CD1c-positive myeloid dendritic cell (primary cell): ENCODE results near the gene SRP72.
A peak's percentile ranks its signal among the peaks of the same experiment; 100 is the strongest.

ENCODE experiments used
- DNase-seq: peaks from one replicate; pipeline ENCODE4 v3.0.0-alpha.2; 2016; ENCODE audit errors: extremely low spot score

Gene SRP72

DNA sequence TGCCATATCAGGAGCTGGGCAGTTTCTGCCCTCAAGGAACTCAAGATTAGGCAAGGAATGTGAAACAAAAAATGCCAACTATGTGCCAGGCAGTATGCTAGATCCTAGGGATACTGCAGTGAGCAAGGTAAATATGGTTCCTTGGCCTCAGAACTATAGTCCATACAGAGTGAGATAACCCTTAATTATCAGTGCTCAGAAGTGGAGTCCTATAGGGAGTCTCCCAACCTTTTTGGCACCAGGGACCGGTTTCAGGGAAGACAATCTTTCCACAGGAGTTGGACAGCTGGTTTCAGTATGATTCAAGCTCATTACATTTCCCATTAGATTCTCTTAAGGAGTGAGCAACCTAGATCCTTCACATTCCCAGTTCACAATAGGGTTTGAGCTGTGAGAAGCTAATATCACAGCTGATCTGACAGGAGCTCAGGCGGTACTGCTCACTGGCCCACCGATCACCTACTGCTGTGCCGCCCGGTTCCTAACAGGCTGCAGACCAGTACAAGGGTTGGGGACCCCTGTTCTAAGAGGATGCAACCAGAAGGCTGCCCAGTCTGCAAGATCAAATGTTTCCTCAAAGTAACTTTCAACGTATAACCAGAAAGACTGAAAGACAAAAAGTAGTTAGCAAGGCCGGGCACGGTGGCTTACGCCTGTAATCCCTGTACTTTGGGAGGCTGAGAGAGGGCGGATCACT lies 1.7 kb upstream of the SRP72 start:
- no peak for DNase-seq

DNA sequence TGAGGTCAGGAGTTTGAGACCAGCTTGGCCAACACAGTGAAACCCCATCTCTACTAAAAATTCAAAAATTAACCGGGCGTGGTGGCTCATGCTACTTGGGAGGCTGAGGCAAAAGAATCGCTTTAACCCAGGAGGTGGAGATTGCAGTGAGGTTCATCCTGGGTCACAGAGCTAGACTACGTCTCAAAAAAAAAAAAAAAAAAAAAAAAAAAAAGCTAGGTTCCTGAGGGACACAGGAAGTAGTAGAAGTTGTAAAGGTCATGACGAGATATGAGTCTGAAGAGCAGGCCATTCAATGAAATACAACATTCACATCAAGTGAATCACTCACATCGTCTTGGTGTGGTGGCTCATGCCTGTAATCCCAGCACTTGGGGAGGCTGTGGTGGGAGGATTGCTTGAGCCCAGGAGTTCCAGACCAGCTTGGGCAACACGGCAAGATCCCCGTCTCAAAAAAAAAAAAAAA lies 1.1 kb upstream of the SRP72 start:
- peak; percentile 16 for DNase-seq

DNA sequence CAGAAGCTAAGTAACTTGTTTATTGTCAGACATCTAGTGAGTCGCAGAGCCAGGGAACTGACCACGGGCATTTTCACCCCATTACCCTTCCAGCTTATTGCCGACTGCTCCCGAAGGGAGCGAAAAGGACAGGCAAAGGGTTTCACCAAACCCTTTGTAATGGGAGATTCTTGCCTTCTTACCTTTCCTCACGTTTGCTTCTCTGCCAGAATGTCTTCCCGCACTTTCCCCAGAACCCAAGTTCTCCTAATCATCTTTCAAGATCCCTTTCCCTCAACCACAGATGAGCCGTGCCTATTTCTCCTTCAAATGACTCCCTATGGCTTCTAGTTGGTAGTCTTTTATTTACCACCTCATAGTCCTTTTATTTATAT lies 520 bp upstream of the SRP72 start:
- no peak for DNase-seq

DNA sequence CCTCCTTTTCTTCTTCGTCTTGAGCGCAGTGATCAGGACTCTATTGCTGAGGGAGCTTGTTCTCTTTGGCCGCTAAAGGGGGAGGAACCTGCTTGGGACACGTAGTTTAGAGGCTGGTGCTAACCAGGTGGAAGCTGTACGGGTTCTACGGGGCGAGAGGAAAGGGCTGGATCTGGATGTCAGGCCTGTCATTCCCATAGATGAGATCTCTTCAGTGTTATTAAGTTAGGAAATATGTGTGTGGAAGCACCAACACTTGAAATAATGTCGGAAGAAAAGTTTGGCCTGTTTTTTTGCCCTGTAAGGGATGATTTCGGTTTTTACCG lies 643 bp downstream of the SRP72 start:
- DNase-seq: no peak

DNA sequence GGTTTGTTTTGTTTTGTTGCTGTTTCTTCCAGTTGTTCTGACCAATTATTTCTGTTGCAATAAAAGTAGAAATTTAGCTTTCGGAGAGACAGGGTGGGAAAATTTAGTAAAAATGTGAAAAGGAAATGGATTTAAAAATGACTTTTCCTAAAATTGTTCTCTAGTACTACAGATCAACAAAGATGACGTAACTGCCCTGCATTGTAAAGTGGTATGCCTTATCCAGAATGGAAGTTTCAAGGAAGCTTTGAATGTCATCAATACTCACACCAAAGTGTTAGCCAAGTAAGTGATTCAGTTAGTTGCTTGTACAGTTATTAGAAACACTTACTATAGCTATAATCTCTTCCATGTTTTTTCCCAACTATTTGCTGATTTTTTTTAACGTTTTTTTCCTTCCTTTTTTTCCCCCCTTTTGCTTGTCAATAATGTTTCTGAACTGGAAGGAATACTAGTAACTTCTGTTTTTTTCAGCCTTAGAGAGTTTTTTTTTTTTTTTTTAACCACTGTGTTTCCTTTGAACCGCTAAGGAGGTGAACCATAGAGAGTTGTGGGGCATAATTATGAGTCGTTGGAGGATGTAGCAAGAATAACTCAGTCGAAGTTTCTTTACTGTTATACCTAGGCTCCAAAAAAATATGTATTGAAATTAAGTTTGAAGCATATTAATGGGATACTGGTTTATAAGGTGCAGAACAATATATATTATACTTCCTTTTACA lies 2.2 kb downstream of the SRP72 start:
- no peak for DNase-seq

DNA sequence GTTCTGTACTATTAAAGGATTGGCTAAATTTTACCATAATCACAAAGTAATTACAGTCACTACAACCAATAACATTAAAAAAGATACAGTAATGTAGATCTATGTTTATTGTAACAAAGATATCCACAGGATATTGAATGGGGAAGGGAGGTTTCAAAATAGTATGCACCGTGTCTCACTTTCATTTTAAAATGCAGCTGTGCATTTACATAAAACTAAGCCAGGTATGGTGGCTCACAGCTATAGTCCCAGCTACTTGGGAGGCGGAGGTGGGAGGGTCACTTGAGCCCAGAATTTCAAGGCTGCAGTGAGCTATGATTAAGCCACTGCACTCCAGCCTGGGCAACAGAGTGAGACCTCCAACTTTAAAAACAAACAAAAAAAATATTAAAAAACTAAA lies 8.5 kb downstream of the SRP72 start:
- no peak for DNase-seq

DNA sequence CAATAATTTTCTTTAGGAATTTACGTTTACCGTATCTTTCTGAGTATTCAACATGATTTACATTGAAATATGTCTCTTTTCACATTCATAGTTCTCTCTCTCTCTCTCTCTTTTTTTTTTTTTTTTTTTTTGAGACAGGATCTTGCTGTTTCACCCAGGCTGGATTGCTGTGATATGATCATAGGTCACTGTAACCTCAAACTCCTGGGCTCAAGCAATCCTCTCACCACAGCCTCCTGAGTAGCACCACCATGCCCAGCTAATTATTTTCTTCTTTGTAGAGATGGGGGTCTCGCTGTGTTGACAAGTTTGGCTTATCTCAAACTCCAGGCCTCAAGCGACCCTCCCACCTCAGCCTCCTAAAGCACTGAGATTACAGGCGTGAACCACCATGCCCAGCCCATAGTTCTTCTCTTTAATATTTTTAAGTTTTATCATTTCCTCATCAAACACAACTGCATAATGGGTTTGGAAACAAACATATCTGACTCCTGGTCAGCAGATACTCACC lies 9.8 kb downstream of the SRP72 start:
- no peak for DNase-seq

DNA sequence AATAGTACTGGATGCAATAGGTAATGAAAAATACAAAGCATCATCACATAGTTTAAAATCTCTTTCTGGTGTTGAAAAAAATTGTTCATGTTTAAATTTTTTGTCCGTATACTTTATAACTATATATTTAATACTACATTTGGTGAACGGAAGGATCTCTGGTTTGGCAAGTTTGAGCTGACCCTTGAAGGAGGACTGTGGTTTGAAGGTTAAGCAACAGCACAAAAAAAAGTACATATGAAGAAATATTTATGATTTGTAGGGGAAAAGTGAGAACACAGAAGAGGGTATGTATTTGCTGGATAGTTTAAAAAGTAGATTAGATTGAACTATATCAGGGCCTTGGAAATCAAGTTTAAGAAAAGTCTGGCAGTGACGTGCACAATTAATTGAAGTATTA lies 13.3 kb downstream of the SRP72 start:
- no peak for DNase-seq

DNA sequence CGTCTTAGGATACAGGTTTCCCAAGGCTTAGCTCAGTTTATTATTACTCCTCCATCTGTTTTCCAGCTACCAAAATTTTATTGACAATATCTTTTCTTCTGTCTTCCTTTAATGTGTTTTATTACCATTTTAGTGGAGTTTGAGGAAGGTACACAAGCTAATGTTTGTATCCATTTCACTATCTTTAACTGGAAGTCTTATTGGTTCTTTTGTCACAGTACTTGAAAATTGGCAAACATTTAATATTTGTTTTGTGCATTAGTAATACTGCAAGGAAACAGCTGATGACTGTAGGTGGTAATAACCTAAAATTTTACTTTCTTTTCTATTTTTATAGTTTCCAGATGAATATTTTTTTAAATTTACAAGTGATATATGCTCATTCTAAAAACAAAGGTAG lies 28.8 kb downstream of the SRP72 start:
- DNase-seq: no peak

DNA sequence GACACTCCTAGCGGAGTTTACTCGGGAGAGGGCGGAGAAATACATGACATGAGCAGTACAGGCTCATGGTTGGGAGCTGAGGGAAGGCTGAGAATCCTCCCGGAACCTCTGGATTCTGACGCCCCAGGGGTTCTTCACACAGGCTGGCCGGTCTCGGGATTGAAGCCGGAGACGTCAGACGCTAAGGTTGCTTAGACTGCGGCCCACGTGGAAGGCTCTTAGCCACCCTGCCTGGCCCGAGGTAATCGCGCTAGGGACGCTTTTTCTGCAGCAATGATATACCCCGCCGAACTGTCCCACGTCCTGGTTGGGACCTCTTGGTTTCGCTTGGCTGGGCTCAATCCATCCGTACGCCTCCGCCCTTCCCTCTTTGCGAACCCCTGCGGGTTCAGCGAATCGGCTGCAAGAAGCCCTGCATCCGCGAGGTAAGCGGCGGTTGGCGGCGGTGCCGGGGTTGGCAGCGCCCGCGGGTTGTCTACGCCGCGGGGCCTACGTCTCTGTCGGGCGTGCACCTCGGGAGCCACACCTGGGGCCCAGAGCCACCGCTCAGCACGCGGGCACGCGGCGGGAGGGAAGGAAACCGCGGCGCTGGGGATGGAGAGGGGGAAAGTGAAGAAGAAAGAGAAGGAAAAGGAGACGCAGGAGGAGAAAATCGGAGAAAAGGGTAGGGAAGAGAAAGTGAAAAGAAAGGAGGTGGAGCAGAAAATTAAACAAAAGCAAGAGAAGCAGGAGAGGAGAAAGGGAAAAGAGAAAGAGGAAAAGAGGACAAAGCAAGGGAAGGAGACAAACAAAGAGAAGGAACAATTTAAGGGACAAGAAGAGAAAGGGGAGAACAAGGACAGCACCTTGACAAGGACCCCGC lies 38.1 kb downstream of the SRP72 start, which contains the start of gene ARL9:
Gene ARL9, plus strand, starts transcription at position 523 of the 862 bp plus-strand sequence. Its CDS starts 72 bp downstream, at position 595.
- DNase-seq: peak; percentile 64

DNA sequence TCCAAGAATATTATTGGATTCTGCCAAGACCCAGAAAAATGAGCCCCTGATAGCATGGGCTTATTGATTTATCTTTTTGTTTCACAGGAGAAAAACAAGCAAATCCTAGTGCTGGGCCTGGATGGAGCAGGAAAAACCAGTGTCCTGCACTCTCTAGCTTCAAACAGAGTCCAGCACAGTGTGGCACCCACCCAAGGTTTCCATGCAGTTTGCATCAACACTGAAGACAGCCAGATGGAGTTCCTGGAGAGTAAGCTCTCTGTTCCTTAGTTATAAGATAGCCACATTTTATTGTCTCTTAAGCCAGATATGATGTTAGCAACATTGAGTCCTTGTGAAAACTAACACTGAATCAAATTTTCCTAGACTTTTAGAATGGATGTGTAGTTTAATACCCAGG lies 43.7 kb downstream of the SRP72 start:
- no peak for DNase-seq

DNA sequence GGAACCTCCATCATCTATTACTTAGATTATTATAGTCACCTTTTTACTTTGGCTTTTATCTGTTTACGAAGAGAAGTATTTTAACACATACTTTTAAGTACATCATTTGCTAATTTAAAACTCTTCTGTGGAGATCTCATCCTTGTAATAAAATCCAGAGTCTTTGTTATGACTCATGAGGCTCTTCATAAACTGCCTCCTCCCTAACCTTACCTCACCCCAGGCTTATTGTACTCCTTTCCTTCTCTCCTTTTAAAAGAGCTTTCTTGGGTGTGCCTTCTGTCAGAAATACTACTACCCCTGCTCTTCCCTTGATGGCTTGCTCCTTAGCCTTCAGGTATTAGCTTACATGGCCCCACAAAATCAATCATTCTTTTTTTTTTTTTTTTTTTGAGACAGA lies 44.7 kb downstream of the SRP72 start:
- no peak for DNase-seq

DNA sequence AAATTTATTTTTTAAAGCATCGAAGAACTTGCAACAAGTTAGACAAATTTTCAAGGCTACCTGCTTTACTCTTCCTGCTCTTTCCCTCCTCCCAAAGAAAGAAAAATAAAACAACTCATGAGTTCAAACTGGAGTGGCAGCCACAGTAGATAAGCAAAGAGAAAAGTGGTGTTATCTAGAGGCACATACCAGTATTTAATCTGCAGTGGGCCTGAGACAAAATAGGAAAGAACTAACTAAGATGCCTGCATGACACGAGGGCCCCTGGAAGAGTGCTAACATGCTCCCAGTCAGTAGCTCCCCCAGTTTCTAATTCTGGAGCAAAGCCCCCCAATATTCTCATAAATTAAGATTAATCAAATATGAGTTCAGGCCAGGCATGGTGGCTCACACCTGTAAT lies 46.1 kb downstream of the SRP72 start:
- no peak for DNase-seq

DNA sequence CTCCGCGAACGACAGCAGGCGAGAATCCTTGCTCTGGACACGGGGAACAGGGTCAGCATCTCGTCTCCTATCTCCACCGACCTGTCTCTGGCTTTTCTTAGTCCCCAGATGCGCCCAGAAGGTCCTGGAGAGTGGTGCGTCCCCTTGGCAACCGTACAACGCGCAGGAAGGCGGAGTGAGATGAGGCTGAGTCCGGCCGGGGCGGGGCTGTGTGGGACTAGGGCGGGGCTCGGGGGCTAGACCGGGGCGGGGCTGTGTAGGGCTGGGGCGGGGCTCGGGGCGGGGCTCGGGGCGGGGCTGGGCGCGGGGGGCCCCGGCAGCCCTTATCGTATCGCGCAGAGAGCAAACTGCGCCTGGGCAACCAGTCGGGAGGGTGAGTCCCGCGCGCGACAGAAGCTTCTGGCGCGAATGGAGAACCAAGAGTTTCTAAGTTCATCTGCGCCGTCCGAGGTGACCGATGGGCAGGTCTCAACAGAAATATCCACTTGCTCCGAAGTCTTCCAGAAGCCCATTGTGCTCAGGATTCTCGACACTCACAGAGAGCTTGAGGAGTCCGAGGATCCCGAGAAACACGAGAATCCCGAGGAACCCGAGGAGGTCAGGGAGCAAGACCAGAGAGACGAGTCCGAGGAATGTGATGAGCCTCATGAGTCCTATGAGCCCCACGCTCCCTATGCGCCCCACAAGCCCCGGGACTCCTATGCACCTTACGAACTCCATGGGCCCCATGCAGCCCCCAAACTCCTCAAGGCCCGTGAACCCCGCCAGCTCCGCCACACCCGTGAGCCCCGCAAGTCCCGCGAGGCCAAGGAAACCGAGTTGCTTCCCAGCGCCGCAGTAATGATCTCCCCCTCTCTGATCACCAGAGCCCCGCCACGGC lies 63.1 kb downstream of the SRP72 start:
- DNase-seq: peak; percentile 76

DNA sequence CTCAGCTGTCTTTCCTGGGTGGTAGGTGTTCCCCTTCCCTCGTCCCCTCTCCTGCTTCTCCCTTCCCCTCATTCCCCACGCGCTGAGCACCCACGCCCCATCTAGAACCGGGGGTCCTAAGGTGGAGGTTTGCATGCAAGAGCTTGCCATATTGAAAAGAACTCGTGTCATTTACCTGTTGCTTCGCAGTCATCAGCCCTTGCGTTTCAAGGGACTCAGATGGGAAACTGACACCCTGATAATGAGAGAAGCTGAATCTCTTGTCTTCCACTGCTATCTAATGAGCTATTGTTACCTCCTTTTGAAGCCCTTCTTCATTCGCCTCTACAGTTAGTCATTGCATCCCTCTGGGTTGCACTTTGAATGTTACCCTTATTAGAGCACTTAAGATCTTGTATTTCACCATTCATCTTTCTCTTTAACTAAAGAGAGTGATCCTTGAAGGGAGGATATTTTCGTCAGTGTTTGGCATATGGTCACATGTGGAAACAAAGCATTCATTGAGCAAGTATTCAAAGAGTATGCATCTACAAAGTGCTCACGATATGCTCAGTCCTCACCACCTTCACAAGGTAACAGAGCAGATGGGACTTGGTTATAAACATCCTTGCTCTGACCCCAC lies 63.8 kb downstream of the SRP72 start:
- no peak for DNase-seq

DNA sequence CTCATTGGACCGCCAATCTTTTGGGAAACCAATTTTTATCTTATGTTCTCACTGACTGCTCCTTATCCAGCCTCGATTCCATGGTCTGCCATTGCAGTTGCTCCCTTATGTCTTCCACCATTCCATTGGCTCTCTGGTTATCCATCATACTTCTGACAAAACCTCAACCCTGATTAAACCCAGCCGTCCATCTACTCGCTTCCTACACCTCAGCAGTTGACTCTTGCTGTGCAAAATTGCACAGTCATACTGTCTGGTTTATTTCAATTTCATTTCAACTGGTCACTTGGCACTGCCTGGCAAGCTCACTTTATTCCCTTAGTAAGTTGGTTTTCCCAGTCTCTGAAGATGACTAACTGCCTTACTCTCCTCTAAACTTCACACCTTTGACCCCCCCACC lies 64.4 kb downstream of the SRP72 start:
- DNase-seq: no peak

DNA sequence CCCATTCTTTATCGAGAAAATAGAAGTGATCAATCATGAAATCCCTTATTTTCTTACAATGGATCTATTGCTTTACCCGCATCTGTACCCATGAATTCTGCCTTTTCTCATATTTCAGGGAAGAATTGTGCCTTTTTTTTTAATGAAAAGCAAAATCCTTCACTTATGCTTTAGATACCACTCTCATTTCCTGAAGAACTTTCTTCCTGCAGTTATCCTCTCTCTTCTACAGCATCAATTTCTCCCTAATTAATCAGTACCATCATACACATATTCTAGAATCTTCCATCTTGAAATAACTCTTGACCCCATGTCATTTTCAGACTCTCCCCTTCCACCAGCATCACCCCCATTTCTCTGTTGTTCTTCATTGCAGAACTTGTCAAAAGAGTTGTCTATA lies 64.8 kb downstream of the SRP72 start:
- no peak for DNase-seq

DNA sequence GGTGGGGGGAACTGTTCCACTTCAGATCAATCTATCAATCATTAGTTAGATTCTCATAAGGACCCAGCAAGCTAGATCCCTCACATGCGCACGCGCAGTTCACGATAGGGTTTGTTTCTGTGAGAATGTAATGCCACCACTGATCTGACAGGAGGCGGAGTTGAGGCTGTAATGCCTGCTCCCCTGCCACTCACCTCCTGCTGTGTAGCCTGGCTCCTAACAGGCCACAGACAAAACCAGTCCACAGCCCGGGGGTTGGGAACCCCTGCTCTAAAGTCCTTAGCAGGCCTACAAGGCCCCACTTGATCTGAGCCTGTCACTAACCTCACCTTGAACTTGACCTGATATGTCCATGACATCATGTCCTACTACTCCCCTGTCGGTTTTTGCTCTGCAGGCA lies 68.5 kb downstream of the SRP72 start:
- DNase-seq: no peak

DNA sequence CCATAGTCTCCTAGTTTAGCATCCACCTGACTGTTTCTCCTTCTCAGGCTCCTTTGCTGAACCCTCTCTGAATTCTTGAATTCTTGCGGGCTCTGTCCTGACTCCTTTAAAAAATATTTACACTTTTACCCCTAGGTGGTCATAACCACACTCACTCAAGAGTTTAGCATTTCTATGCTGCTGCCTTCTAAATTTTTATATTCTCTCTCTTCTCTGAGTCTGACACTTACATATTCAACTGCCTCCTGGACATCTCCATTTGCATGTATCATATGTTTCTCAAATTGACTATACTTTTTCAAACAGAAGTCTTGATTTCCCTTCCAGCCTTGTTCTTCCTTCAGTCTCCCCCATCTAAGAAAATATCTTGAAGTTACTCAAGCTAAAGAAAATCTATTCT lies 69.7 kb downstream of the SRP72 start:
- no peak for DNase-seq

DNA sequence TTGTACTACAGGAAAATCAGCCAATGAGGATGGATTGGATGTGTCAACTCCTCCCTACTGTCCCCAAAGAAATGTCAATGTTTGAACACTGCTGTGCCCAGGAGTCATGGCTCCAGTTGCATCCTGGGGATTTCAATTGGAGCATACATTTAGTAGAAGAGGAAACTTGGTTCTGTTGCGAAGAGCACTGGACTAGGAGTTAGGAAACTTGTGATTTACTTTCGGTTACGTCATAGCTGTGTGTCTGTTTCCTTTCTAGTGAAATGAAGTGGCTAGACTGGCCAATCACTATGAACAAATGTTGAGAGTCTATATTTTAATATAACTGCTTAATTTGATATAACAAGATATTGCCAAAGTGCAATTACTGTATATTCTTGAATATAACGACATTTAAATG lies 73.4 kb downstream of the SRP72 start:
- peak; percentile 13 for DNase-seq

DNA sequence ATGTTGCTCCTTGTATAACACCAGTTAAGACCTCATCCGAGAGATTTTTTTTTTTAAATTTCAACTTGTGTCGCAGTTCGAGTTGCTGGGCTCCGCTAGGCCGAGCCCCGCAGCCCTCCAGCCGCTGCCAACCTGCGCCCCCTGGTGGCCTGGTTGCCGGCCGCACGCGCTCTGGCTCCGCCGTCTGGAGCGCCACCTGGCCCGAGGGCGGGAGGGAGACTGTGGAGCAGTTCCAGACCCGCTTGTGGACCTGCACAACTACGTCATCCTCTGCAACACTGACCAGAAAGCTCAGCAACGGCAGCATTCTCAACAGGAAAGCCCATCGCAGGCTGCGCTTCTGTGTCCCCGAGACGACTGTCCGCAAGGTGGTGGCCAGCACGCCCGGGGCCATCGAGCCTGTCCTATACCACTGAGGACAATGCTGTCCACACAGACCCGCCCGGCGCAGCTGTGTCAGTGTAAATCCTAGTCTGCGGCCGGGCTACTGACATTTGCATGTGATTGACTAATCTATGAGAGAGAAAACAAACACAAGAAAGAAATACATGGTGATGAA lies 77.2 kb downstream of the SRP72 start:
- peak; percentile 84 for DNase-seq
